Measurements from ENCODE around the gene RSRC1.
"Not testable (repeated sequence)": the region's sequence is repeated elsewhere in the genome, so short reads cannot be mapped to it uniquely, and the experiment has no call there.

RSRC1 gene

DNA sequence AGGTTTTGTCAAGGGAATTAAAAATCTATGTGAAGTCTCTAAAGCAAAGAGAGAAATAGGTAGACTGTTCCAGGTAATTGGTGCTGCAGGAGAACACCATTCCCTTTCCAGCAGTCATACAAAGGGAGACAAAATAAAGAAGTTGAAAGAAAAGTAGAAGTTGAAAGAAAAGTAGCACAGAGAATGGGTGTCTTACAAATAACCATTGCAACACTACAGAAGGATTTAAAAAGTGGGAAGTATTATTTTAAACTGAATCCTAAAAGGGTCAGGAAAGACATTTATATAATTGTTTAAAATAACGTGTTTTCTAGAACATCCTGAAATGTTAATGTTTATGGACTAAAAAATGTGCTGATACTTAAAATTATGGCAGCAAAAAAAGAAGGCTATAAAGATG, 223.8 kb downstream of the RSRC1 start:
- DNase-seq = no peak

DNA sequence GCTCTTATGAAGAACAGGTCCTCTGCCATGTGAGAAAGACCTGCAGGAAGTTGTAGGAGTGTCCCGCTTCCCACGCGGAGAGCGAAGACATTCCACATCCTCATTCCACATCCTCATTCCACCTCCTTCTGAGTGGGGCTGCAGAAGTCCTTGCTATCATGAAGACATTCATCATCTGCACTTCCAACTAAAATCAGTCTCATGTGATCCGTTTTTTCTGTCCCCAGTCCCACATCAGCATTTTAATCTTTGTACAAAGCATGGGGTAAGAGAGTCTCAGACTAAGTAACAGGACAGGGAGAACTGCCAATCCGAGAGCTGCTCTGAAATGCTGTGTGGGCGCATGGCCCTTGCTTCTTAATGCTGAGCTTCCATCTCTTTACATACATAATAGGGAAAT, 227.2 kb downstream of the RSRC1 start:
- DNase-seq = no peak

DNA sequence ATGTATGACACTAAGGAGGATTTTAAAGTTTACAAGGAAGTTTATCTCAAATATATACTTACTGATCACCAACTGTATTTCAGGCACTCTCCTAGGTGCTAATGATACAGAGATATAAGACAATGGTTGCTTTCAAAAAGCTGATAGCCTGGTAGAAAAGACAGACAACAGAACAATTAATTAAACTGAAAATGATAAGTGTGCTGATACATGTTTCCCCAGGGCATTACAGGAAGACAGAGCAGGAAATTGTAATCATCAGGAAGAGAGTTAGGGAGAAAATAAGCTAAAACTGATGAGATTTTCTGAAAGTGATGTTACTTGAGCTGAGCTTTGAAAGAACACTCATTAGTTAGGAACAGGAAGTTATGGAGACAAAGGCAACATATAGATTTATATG, 229.7 kb downstream of the RSRC1 start:
- DNase-seq = no peak

DNA sequence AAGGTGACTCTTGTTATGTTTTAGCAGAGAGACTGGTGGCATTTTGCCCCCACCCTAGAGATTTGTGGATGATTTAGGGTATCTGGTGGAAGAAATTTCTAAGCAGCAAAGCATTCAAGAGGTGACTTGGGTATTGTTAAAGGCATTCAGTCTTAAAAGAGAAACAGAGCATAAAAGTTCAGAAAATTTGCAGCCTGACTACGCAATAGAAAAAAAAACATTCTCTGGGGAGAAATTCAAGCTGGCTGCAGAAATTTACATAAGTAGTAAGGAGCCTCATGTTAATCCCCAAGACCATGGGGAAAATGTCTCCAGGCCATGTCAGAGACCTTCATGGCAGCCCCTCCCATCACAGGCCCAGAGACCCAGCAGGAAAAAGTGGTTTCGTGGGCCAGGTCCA, 231.1 kb downstream of the RSRC1 start:
- not testable (repeated sequence) for DNase-seq

DNA sequence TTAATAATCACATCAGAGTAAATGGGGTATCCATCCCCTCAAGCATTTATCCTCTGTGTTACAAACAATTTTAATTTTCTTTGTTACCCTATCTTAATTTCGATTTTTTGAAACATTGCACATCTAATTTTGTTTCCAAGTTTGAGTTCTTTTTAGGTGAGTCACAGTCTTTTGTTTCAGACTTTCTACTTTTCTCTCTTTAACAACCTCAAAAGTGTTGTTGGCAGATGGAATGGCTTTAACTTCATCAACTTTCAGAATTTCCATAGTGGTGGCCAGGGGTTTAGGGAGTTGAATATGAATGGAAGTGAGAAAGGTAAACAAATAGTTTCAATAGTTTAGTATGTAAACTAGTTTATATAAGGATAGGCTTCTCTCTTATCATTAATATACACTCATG, 238.1 kb downstream of the RSRC1 start:
- no peak for DNase-seq

DNA sequence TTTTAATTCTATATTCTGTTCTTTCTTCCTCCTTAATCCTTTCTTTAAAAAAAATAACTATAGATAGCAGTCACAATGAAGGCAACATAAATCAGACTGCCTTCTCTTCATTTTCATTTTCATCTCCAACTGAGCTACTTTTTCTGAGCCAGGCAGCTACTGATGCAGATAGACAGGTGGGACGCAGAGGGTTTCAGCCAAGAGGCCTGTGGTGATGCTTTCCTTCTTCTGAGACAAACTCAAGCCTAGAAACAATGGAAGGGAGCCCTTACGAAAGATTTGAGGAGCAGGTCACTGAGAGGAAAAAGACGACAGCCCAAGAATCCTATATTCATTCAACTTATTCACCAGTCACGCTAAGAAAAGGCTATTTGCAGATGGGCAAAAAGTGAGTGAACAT, 241.1 kb downstream of the RSRC1 start:
- no peak for DNase-seq

DNA sequence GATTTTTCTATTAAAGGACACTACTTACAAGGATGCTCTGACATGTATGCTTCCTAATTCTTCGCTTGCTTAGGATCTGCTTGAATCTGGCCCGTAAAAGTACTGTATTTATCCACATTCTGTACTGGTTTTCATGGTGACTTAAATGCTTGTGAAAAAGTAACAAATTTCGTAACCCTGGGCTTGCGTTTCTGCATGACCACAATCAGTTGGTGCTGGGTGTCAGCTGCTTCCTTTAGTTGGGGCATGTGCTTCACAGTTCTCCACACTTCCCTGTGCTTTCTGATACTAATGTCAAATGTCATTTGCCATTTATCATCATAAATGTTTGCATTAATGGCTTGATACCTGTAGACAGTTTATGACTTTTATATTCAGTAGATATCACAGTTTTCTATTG, 242.7 kb downstream of the RSRC1 start:
- no peak for DNase-seq

DNA sequence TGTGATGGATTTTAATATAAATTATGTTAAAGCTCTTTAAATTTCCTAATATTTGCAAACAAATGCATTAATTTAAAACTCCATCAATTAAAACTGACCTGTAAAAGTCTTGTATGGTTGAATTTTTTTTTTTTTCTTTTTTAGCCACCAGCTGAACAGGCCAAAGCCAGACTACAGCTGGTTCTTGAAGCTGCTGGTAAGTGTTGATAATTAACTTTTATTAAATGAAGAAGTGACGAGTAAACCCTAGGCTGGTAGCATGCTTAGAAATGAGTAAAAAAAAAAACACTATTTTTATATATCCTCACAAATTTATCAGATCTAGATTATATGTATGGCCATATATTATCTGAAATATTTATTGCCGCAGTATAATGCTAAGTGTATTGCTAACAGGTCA, 244.8 kb downstream of the RSRC1 start:
- DNase-seq = no peak

DNA sequence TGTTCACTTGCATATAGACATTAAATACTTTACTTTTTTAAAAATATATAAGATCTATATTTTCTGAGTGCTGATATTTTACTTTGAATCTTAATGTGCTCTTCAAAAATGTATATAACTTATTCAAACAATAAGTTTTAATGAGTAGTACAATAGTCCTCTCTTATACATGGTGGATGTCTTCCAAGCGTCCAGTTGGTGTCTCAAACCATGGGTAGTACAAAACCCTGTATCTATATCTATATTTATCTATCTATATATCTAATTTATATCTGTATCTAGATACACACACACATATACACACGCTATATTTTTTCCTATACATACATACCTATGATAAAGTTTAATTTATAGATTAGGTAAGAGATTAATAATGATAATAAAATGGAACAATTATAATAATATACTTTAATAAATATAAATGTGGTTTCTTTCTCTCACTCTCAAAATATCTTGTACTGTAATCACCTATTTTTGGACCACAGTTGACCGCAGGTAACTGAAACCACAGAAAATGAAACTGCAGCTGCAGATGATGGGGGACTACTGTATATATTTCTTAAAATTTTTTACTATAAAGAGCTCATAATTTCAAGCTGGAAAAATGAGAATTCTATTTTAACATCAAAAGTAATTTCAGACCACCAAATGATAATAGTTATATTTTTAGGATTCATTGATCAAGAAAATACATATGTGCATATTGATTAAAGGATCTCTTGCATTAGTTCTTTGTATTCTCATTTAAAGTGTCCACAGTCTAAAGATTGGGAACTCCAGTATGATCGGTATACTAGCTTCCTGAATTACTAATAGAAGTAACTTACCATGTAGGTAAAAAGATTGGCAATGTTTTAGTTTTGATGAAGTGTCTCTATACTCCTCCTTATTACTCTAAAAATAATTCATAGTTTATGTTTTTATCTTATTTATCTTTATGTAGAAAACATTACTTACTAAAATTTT, 246.0 kb downstream of the RSRC1 start:
- no peak for DNase-seq

DNA sequence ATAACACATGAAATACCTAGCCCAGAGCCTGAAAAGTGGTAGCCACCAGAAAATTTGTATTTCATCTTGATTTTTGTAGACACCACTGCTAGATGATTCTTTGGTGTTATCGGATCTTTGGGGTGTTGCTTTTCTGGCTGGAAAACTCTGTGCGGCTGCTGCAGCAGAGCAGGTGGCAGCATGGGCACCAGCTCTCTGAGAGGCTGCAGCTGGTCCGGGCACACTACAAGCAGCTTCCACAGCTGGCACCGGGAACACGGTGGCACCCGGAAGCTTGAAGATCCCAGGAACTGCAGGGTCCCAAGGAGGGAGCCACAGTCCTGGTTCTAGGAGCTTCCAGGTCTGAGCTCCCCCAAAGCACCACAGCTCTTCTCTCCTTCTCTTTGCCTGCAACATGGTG, 249.4 kb downstream of the RSRC1 start:
- no peak for DNase-seq

DNA sequence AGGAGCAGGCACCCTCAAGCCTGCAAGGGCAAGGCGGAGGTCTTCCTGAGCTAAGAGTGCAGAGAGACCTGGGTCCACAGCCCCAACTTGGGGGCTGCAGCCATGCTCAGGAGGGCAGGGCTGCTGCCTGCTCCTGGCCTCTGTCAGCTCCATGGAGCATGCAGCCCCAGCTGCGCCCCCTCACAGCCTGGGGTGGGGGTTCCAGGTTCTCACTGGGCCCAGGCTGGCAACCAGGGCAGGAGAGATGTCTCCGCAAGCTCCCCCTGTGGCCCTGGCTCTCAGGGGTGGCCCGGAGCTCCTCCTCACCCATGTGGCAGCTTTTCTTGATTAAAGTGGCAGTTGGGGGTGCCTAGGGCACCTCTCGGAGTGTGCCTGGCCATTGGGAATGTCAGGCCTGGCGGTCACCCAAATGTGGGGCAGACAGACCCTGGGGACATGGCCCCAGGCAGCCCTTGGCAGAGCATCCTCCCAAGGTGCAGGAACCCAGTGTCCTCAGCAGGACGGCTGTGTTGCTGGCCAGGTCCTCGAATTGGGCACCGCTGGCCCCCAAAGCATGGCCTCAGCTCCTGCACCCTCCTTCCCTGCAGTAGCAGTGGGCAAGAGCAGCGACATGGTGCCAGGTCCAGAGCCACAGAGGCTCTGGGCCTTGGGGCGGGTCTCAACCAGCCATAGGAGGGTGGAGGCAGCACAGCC, 251.0 kb downstream of the RSRC1 start:
- no peak for DNase-seq

DNA sequence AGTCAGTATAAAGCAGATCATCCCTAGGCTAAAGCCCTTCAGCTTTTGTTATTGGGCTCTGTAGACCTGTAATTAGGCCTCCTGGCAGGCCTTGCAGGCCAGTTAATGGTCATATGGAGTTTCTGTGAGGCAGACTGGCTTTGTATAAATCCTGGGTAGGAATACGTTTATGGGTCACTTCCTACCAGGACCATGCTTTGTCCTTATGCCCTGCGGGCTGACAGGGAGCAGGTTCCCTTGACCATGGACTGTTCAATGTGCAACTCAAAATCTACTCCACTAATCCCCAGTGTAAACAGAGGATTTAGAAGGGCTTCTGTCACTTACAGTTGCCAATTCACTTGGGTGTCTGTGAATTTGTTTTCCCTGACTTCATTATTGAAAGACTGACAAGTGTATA, 258.4 kb downstream of the RSRC1 start:
- peak; percentile 58 for DNase-seq

DNA sequence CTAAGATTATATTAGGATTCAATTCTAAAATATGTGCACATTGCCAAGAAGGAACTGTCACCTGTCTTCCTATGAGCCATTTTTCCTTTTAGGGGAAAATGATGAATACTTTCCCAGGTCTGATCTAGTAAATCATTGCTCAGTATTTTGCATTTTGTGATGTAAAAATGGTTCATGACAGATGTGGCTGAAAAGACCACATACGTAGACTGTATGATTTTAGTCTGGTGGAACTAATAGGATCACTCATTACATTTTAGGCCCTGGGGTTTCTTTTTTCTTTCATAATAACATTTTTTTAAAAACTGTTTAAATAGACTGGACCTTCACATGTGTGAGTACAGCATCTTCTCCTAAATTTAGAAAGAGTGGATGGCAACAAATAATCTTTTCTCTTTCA, 259.4 kb downstream of the RSRC1 start:
- DNase-seq = no peak

DNA sequence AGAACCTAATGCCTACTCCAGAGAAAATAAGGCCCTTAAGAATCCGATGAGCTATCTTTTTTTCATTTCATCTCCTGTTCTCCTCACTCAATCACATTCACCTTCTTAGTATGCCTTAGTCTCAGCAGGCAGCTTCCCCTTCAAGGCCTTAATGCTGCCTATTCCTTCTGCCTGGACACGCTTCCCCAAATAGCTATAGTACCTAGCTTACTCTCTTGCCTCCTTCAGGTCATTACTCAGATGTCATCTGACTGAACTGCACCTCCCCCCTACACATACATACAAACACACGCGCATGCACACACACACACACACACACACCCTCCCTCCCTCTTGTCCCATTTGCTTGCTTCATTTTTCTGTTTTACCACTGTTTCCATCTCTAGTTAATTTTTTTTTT, 269.6 kb downstream of the RSRC1 start:
- DNase-seq = no peak

DNA sequence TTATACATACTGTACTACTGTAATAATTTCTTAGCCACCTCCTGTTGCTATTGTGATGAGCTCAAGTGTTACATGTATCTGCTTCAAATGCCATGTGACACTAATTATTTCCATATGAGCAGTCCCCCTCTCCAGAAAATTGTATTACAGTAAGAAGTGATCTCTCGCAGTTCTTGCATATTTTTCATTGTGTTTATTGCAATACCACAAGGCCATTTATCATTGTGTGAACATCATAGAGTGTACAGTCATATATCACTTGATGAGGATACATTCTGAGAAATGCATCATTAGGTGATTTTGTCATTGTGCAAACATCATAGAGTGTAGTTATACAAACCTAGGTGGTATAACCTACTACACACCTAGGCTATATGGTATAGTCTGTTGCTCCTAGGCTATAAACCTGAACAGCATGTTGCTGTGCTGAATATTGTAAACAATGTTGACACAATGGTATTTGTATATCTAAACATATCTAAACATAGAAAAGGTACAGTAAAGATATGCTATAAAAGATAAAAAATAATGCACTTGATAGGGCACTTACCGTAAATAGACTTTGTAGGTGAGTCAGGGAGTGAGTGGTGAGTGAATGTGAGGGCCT, 271.5 kb downstream of the RSRC1 start:
- no peak for DNase-seq

DNA sequence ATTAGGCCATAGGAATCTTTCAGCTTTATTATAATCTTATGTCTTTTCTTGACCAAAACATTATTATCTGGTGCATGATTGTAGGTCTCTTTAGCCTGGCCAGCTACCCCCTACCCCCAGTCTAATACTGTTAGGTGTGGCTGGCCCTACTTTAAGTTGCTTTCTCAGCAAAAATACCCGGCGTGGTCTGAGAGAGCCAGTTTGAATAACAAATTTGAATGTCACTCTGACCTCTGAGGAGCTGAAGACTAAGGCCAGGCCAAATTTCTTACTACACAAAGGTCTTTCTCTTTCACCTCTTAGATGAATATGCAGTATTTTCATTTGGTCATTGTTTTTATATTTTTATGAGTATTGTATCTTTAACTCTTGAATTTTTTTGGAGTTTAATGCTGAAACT, 272.6 kb downstream of the RSRC1 start:
- DNase-seq = no peak

DNA sequence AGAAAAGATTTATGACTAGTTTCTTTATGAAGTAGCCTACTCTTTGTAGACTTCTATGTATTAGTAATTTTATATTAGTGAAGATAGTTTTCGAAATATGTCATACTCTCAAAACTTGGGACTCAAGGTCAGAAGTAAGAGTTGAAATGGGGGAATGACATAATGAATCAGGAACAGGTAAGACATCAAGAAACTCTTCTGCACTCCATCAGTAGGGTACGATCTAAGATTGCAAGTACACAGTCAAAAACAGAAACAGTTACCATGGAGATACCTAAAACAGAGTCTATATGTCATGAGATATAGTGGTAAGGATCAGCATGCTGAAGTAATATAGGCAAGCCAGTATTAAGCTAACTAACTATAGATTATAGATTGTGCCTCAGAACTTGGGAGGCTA, 274.1 kb downstream of the RSRC1 start:
- no peak for DNase-seq

DNA sequence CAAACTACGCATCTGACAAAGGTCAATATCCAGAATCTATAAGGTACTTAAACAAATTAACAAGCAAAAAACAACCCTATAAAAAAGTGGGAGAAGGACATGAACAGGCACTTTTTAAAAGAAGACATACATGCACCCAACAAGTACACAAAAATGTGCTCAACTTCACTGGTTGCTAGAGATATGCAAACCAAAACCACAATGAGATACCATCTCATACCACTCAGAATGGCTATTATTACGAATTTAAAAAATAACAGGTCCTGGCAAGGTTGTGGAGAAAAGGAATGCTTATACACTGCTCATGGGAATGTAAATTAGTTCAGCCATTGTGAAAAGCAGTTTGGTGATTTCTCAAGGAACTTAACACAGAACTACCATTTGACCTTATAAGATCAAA, 285.5 kb downstream of the RSRC1 start:
- DNase-seq = no peak

DNA sequence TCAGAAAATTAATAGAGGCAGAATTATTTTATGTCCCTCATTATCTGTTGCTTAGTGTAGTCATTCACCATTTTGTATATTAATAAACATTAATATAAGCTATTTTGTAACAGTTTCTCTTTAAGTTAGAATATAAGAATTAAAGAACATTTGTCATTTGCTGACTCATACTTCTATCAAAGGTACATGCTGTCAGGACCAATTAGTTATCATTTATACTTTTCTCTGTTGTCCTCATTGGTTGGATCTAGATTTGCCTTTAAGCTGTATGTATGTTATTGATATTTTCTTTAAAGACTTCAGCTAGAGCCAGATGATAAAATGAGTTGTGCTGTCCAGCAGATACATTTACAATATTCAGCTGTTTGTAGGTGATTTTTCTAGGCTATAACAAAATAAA, 292.7 kb downstream of the RSRC1 start:
- no peak for DNase-seq

DNA sequence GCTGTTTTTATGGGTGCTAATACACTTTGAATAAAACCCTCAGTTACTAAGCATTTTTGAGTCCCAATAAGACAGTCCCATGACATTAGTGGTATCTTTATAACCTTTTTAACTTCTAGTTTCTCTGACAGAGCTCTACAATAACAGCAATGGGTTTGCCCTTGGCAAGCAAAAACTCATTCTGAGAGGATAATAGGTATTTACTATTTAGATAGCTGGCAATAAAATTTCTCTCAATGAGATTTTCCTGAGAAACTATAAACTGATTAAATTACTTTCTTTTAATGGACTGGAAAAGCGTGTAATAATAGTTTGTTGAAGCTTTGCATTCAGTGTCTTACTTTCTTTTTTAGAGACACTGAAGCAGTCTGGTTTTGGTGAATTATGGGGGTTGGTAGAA, 293.1 kb downstream of the RSRC1 start:
- DNase-seq = no peak

DNA sequence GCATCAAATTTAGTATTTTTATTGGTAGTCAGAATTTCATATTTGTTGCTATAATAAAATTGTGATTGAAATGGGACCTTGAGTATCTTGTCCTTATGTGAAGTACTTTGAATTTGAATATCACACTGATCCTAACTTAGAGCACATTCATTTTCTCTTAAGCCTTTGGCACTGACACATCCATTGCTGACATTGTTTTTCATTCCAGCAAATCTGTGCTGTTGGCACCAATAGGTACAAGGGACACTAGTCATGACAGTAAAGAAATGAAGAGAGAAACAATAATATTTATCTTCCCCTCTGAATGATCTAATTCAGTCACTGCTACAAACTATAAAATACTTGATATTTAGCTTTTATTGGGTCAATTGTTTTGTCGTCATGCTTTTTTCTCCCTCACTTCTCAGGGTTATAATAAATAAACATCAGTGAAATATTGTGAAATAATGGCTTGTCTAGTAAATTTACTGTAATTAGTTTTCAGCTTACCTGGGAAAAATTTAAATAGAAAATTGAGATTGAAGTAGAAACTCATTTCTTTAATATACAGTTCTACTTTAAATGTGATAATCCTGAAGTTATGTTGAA, 294.3 kb downstream of the RSRC1 start:
- no peak for DNase-seq

DNA sequence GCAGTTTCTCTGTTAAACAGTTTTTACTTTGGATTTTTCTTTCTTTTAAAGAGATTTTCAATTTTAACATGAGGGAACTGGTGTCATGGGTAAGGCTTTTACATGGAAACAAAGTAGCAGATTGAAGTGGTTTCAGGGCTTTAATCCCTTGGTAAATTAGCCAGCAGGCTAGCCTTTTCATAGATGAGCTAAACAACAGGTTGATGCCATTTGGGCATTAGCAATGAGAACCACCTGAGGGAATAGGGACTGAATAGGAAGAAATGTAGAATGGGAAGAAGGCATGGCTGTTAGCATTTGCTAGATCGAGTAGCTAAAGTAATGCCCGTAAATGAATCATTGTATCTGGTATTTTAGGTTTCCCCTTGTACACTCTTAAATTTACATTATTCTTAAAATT, 295.6 kb downstream of the RSRC1 start:
- no peak for DNase-seq

DNA sequence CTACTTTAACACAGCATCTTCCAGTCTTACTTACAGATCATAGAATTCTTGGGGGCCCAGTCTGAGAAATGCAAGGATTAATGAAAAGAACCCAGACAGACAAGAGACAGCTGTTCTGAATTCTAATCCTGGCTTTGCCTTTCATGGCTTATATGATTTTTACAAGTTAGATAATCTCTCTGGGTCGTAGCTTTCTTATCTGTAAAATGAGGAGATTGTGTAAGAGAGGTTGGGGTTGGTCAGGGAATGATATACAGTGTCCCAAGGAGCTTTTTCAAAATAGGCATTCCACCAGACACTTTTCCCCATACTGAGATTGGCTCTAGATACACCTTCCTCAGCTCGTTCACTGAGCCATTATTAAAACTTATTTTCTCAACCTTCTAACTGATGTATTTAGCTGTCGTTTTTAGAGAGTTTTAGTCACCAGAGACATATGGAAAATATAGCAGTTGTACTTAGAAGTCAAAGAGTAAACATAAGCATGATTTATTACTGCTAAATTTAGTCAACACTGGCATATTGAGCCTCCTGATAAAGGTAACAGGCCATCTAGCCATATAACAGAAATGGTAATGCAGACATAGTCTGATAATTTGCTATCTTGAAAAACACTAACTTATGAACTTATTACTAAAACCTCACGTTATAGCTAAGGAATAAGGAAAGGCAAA, 298.1 kb downstream of the RSRC1 start:
- DNase-seq = no peak
